AG04450 (cell line): ENCODE measurements around the gene SARM1. TPM values are rescaled to one million over a fixed set of nuclear protein-coding genes. Genes with fewer than 3 reads are reported as not detected.

Experiments used
- CTCF ChIA-PET: fragments of 300-600, 350-600 bp; formaldehyde crosslinking; extraction: SDS; loops from one replicate; lab custom pipeline; 2022; ENCODE audit warnings: antibody characterized with exemption, inconsistent platforms; lab: Charles Lee
- POLR2A ChIA-PET: fragments of 350-600 bp; formaldehyde crosslinking; extraction: SDS; loops from one replicate; lab custom pipeline; 2021; ENCODE audit warnings: antibody characterized with exemption, inconsistent platforms; lab: Yijun Ruan, JAX
- DNase-seq: peaks from one replicate; pipeline ENCODE4 v3.0.0-alpha.2; 2011; ENCODE audit warnings: low read depth, low spot score
- H3K27ac ChIP-seq: one replicate; pipeline ENCODE4 v1.5.1; 2012; ENCODE audit warnings: low read depth, low read length, control low read depth
- H3K27me3 ChIP-seq: one replicate; pipeline ENCODE4 v1.6.0; 2012; ENCODE audit warnings: low read length; ENCODE audit not compliant: control insufficient read depth, insufficient read depth
- H3K4me3 ChIP-seq: 2 replicates; pipeline ENCODE4 v1.5.1; 2011; ENCODE audit warnings: mild to moderate bottlenecking, low read depth, low read length, control low read depth
- H3K9me3 ChIP-seq: 2 replicates; pipeline ENCODE4 v1.5.1; 2012; ENCODE audit warnings: low read length; ENCODE audit not compliant: control insufficient read depth, insufficient read depth
- CTCF ChIP-seq: IDR thresholded peaks from 2 replicates; pipeline ENCODE4 v1.5.1; 2011; ENCODE audit warnings: low read depth, low read length, control low read depth, inconsistent platforms
- polyA plus RNA-seq: library from polyadenylated mRNA; depleted of rRNA; stranded (reverse); fragments of >200 nt; gene quantifications from 2 replicates; pipeline ENCODE4 v1.2.3, GENCODE V29; 2011

Gene SARM1
- polyA plus RNA-seq, 1 experiment, result 6.2 TPM

- POLR2A ChIA-PET, result no interaction called here
These were observed 13.9 kb downstream of the SARM1 start for GRCh38 chr17:28385406-28385805.

GRCh38 chr17:28386391-28386790 lies 14.9 kb downstream of the SARM1 start:
- no peaks in the 10 kb centered on the region for H3K27me3 ChIP-seq
- TF ChIP-seq CTCF, result no peak
- ChIA-PET CTCF (interaction anchor here (0.7 kb wide), 1 partner anchor 151 kb away, joined by 3 read pairs; no protein-coding TSS in a partner anchor), POLR2A (no interaction called here)
- no peaks in the 10 kb centered on the region; the same call in 1 of the 2 replicates for H3K9me3 ChIP-seq
- no peak overlapping the region for H3K4me3 ChIP-seq
- DNase-seq, result no peak
- no peak overlapping the region for H3K27ac ChIP-seq

More at GRCh38 chr17:28385406-28385805, 13.9 kb downstream of the SARM1 start:
- Histone ChIP-seq H3K27me3 (no peaks in the 10 kb centered on the region), H3K27ac (no peak overlapping the region), H3K4me3 (no peak overlapping the region), H3K9me3 (no peaks in the 10 kb centered on the region; the same call in 1 of the 2 replicates)
- no peak for DNase-seq
- TF ChIP-seq CTCF, result no peak
- CTCF ChIA-PET, result no interaction called here

- no peak for DNase-seq
- ChIA-PET CTCF (no interaction called here), POLR2A (no interaction called here)
- no peak for TF ChIP-seq CTCF
- no peak overlapping the region for H3K4me3 ChIP-seq
- no peaks in the 10 kb centered on the region for H3K27me3 ChIP-seq
- H3K9me3 ChIP-seq, result no peaks in the 10 kb centered on the region; the same call in 1 of the 2 replicates
- H3K27ac ChIP-seq, result no peak overlapping the region
These were observed 16.6 kb downstream of the SARM1 start for GRCh38 chr17:28388106-28388505.

- ChIA-PET POLR2A (no interaction called here), CTCF (no interaction called here)
- H3K27me3 ChIP-seq, result no peaks in the 10 kb centered on the region
- TF ChIP-seq CTCF, result no peak
- DNase-seq, result no peak
- no peak overlapping the region for H3K27ac ChIP-seq
- no peaks in the 10 kb centered on the region for H3K9me3 ChIP-seq
- no peak overlapping the region for H3K4me3 ChIP-seq
These were observed 18.6 kb downstream of the SARM1 start for GRCh38 chr17:28390141-28390540.

- no peak overlapping the region for H3K4me3 ChIP-seq
- no peaks in the 10 kb centered on the region for H3K9me3 ChIP-seq
- POLR2A ChIA-PET, result interaction anchor here (0.7 kb wide), 1 partner anchor 350 kb away, joined by 3 read pairs; no protein-coding TSS in a partner anchor
- no peaks in the 10 kb centered on the region for H3K27me3 ChIP-seq
- CTCF ChIA-PET, result no interaction called here
- TF ChIP-seq CTCF, result no peak
- DNase-seq, result no peak
- no peak overlapping the region for H3K27ac ChIP-seq
These were observed 19.1 kb downstream of the SARM1 start for GRCh38 chr17:28390563-28390962.
